ENCODE data around the gene PORCN. TPM values are rescaled to one million over a fixed set of nuclear protein-coding genes. Genes with fewer than 3 reads are reported as not detected.

PORCN gene
- total RNA-seq, 4 donors from 2014 or later = 11.4 to 18.7 (median 12.3) TPM

GRCh38 chrX:48468247-48468671, 40.5 kb upstream of the PORCN start:
- in situ Hi-C loops (cut with MboI; ENCODE audit: low sequenced_read_pairs in 4 of 4) (no loop called here), intact Hi-C loops (cut with DNase I; ENCODE audit: low total_unique reads) (no loop called here)
- Histone ChIP-seq H3K4me3 (peak overlapping the region in 2 of 4 donors; percentile 10), H3K9me3 (no peaks in the 10 kb centered on the region), H3K4me1 (no peaks in the 10 kb centered on the region), H3K27ac (no peak overlapping the region), H3K27me3 (peaks cover 0 to 2% (median 0%) of the 10 kb centered on the region in 3 donors), H3K36me3 (no peaks in the 10 kb centered on the region)
- ATAC-seq = no peak
- no peak for DNase-seq
- TF ChIP-seq, protein P1, sequence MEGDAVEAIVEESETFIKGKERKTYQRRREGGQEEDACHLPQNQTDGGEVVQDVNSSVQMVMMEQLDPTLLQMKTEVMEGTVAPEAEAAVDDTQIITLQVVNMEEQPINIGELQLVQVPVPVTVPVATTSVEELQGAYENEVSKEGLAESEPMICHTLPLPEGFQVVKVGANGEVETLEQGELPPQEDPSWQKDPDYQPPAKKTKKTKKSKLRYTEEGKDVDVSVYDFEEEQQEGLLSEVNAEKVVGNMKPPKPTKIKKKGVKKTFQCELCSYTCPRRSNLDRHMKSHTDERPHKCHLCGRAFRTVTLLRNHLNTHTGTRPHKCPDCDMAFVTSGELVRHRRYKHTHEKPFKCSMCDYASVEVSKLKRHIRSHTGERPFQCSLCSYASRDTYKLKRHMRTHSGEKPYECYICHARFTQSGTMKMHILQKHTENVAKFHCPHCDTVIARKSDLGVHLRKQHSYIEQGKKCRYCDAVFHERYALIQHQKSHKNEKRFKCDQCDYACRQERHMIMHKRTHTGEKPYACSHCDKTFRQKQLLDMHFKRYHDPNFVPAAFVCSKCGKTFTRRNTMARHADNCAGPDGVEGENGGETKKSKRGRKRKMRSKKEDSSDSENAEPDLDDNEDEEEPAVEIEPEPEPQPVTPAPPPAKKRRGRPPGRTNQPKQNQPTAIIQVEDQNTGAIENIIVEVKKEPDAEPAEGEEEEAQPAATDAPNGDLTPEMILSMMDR (IDR thresholded peaks at IDR 0.05 in 4 of 5, conservative IDR thresholded peaks at IDR 0.05 in 1 of 5) = no peak
- no peak for TF ChIP-seq POLR2A (IDR thresholded peaks at IDR 0.05)

DNA sequence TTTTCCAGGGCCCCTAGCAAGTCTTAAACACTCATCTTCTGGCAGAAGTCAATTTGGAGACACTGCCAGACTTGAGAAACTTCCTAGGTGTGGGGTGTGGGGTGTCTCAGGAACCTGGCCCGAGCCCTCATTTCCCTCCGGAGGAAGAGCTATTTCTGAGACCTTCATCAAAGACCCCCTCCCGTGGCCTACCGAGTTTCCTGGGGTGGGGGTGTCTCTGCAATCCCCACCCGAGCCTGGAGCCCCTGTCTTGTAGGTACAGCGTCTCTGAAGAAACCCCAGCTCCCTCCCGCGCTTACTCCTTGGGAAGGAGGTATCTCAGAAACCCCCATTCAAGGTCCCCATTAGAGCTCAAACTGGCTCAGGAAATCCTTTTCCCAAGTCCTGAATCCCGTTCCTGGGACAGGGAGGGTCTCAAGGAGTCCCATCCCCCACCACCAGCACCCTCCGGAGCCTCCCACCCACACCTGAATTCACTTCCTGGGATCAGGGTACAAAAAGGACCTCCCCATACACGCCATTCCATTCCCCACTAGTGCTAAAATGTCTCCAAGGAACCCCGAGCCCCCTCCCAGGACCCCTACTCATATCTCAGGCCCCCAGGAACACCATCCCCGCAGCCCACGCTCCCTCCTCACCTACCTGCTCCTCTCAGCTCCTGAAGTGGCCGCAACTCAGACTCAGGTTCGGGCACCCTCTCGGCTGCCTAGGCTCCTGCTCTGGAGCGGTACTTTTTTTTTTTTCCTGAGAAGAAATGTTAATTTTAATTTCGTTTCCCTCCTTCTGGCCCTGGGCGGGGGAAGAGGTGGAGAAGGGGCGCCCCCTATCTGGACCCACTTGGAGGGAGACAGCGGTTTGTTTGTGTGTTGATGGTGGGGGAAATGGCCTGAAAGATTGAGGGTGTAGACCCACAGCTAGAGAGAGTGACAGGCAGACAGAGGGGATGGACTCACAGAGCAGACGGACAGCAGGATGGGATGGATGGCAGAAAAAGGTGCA, 39.8 kb upstream of the PORCN start:
- H3K27ac ChIP-seq = no peak overlapping the region
- peaks cover 0 to 2% (median 0%) of the 10 kb centered on the region in 3 donors for H3K27me3 ChIP-seq
- H3K36me3 ChIP-seq = no peaks in the 10 kb centered on the region
- H3K4me3 ChIP-seq = peak overlapping the region in 1 of 4 donors; percentile 10
- ATAC-seq (no peak), DNase-seq (no peak)
- no peaks in the 10 kb centered on the region for H3K9me3 ChIP-seq
- intact Hi-C loops (cut with DNase I; ENCODE audit: low total_unique reads) (no loop called here), in situ Hi-C loops (cut with MboI; ENCODE audit: low sequenced_read_pairs in 4 of 4) (no loop called here)
- H3K4me1 ChIP-seq = no peaks in the 10 kb centered on the region
- no peak for TF ChIP-seq POLR2A (IDR thresholded peaks at IDR 0.05)
- TF ChIP-seq, protein P1 (IDR thresholded peaks at IDR 0.05 in 4 of 5, conservative IDR thresholded peaks at IDR 0.05 in 1 of 5) = no peak

DNA sequence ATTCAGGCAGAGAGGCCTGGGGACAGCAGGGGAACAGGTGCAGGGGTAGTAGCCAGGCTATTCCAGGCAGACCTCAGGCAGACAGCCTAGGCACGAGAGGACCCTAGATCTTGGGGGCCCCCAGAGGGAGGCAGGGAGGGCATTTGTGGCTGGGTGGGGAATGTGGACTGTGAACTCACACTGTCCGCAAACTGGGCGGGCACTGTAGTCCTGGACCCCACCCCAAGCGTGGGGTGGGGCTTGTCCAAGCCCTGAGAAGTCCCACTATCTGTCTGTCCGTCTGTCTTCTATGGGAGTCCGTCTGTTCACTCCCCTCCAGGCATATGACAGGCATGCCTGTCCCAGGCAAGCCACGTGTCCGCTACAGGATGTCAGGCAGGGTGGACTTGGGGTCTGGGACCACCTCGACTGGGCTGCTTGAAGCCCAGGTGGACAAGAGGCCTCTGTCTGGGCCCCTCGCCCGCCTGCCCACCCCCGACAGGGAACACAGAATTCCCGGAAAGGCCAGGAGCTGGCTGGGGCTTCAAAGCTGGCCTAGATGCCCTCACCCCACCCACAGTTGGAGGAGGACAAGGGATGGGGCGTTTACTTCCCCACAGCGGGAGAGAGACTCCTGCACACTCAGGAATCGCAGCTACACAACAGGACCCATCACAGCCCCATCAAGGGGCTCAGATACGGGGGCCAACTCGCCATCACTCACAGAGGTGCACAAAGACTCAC, 38.5 kb upstream of the PORCN start, which contains the start of gene SLC38A5:
Gene SLC38A5, minus strand, starts transcription at position 151 of the 723 bp plus-strand sequence. CDS start 2,336 bp downstream, outside the sequence.
- Histone ChIP-seq H3K4me1 (no peaks in the 10 kb centered on the region), H3K36me3 (no peaks in the 10 kb centered on the region), H3K4me3 (peak within 1 kb of the TSS in 1 of 4 donors; percentile 10), H3K27me3 (peaks cover 0 to 2% (median 0%) of the 10 kb centered on the region in 3 donors), H3K27ac (no peak within 1 kb of the TSS), H3K9me3 (no peaks in the 10 kb centered on the region)
- DNase-seq = no peak
- intact Hi-C loops (cut with DNase I; ENCODE audit: low total_unique reads) = loop anchor here (10.0 kb wide), 1 partner anchor 105 kb away; the partner anchor contains the start of gene RBM3
- ATAC-seq = no peak
- TF ChIP-seq, protein P1 (IDR thresholded peaks at IDR 0.05 in 4 of 5, conservative IDR thresholded peaks at IDR 0.05 in 1 of 5) = no peak
- TF ChIP-seq POLR2A (IDR thresholded peaks at IDR 0.05) = no peak
- in situ Hi-C loops (cut with MboI; ENCODE audit: low sequenced_read_pairs in 4 of 4) = no loop called here

DNA sequence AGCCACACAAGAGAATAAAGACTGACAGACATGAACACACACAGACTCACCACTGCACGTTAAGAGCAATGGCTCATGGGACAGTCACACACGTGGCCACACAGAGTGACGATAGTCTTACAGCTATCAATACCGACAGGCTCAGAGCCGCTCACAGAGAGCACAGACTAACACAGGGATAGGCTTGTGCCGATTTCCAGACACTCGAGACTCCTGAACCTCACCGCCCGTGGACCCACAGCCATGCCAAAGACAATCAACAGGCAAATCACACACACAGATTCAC, 38.0 kb upstream of the PORCN start:
- TF ChIP-seq, protein P1 (IDR thresholded peaks at IDR 0.05 in 4 of 5, conservative IDR thresholded peaks at IDR 0.05 in 1 of 5) = no peak
- TF ChIP-seq POLR2A (IDR thresholded peaks at IDR 0.05) = no peak
- intact Hi-C loops (cut with DNase I; ENCODE audit: low total_unique reads) (loop anchor here (10.0 kb wide), 1 partner anchor 104 kb away; the partner anchor contains the start of gene RBM3), in situ Hi-C loops (cut with MboI; ENCODE audit: low sequenced_read_pairs in 4 of 4) (no loop called here)
- no peaks in the 10 kb centered on the region for H3K4me1 ChIP-seq
- no peaks in the 10 kb centered on the region for H3K36me3 ChIP-seq
- no peak overlapping the region for H3K27ac ChIP-seq
- H3K27me3 ChIP-seq = peaks cover 0 to 2% (median 0%) of the 10 kb centered on the region in 3 donors
- no peak for ATAC-seq
- H3K9me3 ChIP-seq = no peaks in the 10 kb centered on the region
- H3K4me3 ChIP-seq = no peak overlapping the region
- DNase-seq = no peak

Data from gastrocnemius medialis (tissue), 4 donors.